GM18499 (cell line): ENCODE data around the gene ATL2.
"Not testable (repeated sequence)": the region's sequence is repeated elsewhere in the genome, so short reads cannot be mapped to it uniquely, and the experiment has no call there.

ENCODE experiments used
- ATAC-seq: cut with Tn5 transposase; IDR thresholded peaks from one replicate; pipeline ENCODE4 v1.9.1; 2021; ENCODE audit warnings: moderate number of reproducible peaks; ENCODE audit not compliant: insufficient read depth, unreplicated experiment

Gene ATL2

DNA sequence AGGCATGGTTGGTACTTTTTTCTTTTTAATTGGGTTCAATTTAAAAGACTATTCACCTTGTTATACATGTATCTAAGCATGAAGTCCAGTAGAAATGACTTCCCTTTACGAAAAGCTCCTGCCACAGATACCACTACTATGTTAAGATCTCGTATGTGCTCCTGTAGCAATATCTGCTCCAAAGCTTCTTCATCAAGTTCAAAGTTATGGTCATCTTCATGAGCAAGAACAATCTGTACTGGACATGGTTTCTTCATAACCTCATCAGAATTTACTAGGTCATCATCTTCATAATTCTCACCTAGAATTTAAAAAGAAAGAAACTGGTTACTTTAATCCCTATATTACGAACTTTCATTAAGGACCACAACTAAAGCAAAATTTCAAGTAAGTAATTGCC is 33.9 kb downstream of the ATL2 start:
- no peak for ATAC-seq

DNA sequence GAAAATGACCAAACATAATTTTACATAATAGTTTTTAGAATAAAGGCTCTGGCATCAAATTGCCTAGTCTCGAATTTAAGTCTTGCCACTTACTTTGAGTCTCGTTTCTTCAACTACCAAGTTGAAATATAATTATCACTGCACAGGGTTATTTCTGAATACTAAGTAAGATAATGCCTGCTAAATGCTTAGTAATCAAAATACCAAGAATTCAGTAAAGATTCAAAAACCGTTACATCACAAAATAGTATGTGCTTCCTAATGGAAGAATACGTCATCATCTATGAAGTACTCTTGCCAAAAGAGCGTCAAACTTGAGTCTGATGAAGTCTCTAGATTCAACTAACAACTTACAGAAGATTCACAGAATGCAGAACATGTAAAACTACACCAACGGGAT is 40.5 kb downstream of the ATL2 start:
- no peak for ATAC-seq

DNA sequence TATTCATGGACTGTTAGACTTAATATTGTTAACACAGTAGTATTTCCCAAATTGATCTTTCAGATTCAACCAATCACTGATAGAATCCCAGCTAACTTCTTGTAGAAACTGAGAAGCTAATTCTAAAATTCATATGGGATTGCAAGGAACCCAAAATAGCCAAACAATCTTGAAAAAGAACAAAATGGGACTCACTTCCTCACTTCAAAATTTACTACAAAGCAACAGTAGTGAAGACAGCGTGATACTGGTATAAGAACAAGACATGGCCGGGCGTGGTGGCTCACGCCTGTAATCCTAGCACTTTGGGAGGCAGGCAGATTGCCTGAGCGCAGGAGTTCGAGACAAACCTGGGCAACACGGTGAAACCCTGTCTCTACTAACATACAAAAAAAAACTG is 46.3 kb downstream of the ATL2 start:
- no peak for ATAC-seq

DNA sequence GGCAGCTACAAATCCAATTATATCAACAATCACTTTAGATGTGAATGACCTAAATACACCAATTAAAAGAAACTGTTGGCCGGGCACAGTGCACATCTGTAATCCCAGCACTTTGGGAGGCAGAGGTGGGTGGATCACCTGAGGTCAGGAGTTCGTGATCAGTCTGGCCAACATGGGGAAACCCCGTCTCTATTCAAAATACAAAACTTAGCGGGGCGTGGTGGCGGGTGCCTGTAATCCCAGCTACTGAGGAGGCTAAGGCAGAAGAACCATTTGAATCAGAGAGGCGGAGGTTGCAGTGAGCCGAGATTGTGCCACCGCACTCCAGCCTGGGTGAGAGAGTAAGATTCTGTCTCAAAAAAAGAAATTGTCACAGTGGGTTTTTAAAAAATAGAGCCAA is 49.5 kb downstream of the ATL2 start:
- ATAC-seq = no peak

DNA sequence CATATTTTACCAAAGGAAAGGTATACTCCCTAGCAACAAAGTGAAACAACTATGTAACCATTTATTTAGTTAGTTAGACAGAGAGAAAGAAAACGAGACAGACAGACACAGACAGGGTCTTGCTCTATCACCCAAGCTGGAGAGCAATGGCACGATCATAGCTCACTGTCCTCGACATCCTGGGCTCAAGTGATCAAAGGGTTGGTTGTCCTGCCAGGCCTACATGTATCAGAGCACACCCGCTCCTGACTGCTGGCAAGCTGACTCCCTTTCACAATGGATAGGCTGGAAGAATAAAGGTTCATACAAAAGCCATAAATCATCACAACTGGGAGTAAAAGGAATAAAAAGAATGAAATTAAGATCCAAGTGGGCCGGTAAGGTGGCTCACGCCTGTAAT is 53.5 kb downstream of the ATL2 start:
- ATAC-seq = no peak

DNA sequence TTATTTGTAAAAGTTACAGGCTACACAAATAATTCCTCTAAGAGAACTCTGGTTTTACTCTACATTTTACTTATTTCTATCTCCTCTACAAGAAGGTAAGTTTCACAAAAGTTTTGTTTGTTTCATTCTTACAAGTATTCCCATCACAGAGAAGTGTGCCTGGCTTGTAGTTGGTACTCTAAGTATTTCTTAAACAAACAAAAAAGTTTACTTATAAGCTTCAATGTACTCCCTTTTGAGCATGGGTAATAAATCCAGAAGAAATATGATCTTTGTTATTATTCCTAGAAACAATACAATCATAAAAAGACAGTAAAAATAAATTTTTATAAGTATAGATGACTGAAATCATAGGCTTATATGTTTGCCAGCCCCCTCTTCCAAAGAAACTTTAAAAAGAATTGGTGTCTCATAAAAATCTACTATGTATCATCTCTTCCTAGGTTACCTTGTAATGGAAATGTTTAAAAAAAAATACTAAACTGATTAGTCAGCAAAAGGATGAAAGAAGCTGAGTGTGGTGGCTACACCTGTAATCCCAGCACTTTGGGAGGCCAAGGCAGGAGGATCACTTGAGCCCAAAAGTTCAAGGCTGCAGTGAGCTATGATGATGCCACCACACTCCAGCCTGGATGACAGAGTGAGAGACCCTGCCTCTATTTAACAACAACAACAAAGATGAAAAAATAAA is 54.7 kb downstream of the ATL2 start:
- ATAC-seq = no peak

DNA sequence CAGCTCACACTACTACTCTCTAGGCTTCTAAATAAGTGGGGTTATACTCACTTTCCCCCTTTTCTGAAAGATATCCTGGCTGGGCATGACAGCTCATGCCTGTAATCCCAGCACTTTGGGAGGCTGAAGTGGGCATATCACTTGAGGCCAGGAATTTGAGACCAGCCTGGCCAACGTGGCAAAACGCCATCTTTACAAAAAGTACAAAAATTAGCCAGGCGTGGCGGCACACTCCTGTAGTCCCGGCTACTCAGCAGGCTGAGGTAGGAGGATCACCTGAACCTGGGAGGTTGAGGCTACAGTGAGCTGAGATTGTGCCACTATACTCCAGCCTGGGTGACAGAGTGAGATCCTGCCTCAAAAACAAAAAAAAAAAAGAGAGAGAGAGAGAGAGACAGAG is 57.8 kb downstream of the ATL2 start:
- ATAC-seq = not testable (repeated sequence)

DNA sequence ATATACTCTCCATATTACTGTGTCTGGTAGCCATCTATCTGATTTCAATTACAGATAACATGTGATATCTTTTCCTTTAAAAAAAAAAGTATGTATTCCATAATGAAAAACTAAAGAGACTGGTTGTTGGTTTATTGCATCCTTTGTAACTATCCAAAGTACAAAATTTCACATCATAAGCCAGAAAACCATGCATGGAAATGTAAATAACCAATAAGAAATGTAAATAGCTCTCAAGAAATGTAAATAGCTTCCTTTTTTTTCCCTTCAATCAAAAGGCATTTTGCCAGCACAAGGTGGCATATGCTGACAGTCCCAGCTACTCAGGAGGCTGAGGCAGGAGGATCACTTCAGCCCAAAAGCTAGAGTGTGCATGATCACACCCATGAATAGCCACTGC is 59.3 kb downstream of the ATL2 start:
- no peak for ATAC-seq

DNA sequence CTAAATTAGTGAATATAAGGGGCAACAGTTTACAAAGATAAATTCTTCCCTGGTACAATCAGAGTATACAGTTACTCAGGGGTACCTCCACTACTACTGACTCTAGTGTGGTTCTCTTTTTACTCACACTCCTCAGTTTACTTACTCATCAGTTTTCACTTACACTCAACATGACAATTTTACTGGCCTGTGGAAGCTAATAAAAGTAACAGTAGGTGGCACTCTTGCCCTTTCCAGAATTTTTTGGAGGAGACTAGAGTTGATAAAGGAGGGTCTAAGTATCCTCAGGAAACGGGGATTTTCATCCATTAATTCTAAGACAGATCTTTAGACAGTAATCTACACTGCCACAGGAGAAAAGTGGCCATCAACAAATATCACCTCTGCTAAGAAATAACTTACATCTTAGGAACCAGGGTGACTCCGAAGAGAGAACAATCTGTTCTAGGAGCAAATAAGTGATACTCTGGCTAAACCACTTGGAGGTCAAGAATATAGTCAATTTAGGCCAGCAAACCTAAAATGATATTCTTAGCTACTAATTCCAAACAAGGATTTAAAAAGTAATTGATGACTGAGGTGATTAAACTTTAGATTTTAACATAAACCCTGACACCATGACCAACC is 61.3 kb downstream of the ATL2 start:
- ATAC-seq = no peak

DNA sequence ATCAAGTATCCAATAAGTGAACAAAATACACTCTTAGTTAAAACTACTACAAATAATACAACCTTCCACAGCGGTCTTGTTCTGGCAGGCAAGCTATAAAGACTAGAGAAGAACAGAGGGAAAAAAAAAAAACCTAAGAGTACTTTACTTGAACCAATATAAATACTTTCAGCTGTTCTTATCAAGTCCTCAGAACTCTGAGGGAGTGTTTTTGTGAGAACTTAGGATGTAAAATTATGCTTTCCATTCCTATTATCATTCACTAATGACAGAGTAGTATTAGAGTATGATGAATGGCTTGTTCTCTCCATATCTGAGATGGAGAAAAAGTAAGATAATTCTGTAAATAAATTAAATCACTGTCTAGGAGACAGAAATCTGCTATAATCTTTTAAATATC is 68.3 kb downstream of the ATL2 start:
- ATAC-seq = no peak

DNA sequence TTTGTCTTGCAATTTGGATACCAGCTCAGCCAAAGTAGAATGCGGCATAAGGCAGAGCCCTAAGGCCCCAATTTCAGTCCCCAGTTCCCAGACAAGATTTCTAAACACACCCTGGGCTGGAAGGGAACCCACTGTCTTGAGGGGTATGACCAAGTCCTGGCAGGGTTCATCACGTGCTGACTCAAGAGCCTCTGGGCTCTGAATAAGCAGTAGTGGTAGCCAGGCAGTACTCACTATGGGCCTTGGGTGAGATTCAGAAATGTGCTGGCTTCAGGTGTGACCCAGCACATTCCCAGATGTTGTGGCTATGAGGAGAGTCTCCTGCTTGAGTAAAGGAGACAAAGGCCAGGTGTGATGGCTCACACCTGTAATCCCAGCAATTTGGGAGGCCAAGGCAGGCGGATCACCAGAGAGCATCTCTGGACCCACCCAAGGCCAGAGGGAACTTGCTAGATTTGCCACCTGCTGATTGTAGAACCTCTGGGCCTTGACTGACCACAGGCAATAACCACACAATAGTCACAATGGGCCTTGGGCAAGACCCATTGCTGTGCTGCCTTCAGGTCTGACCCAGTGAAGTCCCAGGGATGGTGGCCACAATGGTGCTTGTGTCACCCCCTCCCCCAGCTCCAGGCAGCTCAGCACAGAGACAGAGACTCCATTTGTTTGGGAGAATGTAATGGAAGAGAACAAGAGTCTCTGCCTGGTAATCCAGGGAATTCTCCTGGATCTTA is 74.9 kb downstream of the ATL2 start:
- no peak for ATAC-seq

DNA sequence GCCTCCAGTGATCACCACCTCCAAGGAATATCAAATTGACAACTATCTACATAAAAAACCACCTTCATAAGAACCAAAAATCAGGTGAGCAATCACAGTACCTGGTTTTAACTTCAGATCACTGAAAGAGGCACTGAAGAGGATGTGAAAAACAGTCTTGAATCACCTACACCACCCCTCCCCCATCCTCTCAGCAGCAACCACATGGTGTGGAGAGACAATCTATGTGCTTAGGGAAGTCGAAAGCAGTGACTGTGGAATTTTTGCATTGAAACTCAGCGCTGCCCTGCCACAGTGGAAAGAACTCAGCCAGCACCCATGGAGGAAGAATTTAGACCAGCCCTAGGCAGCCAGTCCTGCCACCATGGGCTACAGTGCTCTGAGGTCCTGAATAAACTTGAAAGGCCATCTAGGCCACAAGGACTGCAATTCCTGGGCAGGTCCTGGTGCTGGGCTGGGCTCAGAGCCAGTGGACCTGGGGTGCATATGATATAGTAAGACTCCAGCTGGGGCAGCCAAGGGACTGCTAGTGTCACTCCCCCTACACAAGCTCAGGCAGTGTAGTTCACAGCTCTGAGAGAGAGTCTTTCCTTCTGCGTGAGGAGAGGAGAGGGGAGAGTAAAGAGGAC is 75.6 kb downstream of the ATL2 start:
- no peak for ATAC-seq

DNA sequence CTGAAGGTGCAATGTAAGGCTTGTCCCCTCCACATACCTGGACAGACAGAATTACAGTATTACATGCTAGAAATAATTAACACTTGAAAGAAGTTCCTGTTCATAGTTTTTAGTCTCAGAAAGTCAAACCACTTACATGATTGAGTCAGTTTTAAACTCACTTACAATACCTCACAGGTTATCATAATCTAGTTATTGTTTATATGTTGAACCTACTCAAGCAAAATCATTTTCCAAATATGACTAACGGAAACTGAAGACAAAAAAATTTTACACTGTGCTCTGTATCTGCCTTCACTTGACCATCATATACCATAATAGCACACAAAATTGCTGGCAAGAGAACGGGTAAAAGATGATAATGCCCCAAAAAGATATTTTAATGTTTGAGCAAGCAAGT is 78.5 kb downstream of the ATL2 start:
- ATAC-seq = no peak

DNA sequence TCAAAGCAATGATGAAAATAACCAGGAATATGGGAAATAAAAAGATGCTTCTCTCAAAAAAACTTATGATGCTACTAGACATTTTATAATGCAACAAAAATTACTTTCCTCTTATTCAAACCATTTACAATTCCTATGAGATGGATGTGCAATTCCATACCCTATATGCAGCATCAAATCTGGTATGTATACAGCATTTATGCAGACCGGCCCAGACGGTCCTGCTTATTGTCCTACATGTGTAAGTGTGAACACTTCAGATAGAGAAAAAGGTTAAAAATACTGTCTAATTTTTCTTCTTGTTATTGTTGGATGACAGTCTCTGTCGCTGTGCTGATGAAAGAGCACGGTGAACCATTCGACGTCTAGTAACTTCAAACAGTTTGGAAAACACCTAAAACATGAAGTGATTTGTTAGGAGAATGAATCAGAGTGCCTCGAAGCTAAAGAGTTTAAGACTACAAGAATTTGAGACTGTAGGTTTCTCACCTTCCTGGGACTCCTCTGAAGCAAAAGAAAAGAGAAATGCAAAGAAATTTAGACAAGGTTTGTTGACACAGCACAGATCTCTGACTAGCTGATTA is 80.8 kb downstream of the ATL2 start:
- ATAC-seq = no peak

DNA sequence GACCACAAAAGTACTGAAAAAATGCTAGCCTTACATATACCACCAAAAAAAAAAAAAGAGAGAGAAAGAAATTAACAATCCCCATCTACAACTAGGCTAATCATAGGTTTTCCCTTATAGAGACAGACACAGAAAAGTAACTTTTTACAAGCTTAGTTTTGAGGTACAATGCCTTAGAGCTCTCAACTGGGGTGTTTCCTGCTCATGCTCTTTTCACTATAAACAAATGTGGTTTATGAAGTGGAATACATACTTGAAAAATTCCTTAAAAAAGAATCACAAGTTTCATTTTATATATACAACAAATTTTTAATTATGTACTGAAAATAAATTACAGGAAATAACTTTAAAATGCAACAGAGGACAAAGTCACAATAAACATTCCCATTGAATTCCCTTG is 82.5 kb downstream of the ATL2 start:
- ATAC-seq = no peak

DNA sequence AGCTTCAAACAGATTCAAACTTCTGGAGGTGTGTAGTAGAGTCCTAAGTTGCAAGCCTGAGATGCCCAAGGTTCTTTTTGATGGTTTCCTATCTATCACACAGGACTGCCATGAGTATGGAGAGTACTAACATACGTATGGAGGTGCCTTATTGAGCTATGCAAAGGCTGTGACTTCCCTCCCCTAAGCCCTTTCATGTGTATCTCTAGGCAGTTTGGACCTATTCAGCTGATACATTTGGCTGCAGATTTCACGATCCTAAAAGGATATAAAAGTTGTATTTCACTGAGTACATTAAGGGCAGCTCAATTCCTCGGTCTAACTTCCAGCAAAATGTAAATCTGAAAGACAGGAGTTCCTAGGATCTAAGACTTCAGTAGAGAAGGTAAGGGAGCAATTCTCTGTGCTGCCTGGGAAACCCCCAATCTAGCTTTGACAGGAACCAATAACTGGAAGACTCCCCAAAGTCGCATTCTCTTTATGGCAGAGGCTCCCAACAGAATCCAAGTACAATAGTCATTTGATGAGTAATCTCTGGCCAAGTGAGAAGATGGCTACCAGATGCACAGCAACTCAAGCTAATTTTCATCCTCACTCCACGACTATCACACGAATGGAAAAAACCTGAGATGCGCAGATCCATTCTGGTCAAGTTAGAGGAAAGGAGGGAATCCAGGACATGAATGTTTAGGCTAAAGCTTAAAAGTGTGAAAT is 83.8 kb downstream of the ATL2 start:
- ATAC-seq = no peak

DNA sequence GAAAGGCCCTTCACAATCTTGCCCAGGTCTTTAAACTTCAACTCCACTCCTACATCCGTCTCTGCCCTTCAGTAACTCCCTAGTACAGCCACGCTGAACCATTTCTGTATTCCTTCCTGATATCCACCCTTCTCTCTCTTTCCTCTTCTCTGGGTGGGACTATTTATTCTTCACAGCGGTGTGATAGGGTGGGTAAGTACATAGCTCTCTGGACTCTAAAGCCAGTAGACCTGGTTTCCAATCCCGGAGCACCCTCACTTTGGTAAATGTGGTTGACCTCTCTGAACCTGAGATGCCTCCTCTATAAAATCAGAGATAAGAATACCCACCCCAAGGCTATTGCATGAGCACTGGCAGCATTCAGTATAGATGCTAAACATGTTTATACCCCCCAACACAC is 86.7 kb downstream of the ATL2 start:
- ATAC-seq = no peak

DNA sequence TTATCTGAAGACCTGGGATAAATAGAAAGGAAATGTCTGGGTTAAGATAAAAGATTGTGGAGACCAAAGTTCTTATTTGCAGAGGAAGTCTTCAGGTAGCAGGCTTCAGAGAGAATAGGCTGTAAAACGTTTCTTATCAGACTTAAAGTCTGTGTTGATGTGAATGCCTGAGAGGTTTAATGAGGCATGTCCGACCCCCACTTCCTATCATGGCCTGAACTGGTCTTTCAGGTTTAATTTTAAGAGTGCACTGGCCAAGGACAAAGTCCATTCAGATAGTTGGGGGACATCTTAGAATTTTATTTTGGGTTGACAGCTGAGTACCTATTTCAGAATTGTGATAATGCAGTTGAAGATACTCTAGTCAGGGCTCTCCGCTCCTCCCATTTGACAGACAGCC is 92.1 kb downstream of the ATL2 start:
- ATAC-seq = no peak

DNA sequence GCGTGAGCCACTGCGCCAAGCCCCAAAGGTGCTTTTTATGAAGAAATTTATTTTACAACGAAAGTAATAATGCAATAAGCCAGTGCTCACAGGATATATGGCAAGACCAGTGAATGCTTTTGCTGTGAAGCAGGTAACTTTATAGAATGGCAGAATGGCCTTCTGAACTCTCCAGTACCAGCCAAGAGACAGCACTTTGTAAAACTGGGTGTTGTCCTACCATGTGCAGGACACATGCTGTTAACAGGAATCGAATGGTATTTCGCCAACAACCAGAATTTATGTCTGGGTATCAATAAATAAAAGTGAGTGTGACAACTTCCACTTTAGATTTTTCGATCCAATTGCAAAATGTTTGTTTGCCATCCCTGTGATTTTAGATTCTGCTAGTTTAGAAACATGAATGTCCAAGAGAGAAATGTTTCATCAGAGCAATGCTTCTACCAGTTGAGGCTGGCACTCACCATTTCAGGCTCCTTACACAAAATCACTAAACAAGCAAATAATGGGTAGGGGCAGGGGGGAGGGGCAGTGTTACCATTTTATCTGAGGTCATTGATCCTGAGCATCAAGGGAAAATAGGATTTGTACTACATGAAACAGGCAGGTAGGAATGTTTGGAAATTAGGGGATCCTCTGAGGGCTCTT is 95.9 kb downstream of the ATL2 start:
- no peak for ATAC-seq

DNA sequence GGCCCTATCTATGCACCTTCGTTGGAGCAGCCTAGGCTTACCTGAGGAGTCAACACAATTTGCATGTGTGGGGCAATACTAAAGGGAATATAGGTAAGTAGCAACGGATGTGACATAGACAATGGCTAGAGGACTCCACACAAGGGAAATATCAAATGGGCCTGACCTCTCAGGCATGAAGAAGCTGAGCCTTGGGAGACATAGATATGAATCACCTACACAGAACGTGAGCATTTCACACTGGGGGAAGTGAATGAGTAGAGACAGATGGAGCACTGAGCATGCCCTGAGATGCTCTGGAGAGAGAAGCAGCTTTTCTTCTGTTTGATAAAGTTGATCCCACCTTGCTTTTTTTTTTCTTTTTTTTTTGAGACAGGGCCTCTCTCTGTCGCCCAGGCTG is 97.9 kb downstream of the ATL2 start:
- ATAC-seq = no peak
